Measurements from ENCODE around the gene MPRIP.

- TF ChIP-seq CHD2 (IDR thresholded peaks at IDR 0.05; ENCODE audit: low read length, partially characterized antibody) (no peak), ZBTB33 (IDR thresholded peaks at IDR 0.05; ENCODE audit: borderline replicate concordance, low read depth) (no peak)
These were observed 121.9 kb downstream of the MPRIP start for GRCh38 chr17:17164156-17164555.
